ENCODE data around the gene GTPBP4. TPM values are rescaled to one million over a fixed set of nuclear protein-coding genes. Genes with fewer than 3 reads are reported as not detected.

GTPBP4 gene
- total RNA-seq, 1 experiment from 2014 or later: 97.4 TPM

DNA sequence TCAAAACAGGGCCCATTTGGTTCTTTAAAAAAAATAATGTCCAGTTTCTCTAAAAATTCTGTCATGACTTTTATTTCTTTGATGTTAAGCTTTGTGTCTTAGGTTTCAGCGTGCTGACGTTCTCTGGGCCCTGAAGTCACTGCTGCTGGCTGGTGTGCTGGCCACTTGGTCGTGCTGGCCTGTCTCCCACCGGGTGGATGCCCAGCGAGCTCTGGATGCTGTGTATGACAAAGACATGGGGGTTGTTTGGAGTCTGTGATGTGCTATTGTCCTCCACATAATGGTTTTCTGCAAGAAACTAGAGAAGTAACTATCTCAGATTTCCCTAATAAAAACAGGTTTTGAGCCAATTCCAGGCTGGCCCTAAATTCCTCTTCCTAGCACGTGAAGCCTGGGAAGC is 47.0 kb downstream of the GTPBP4 start:
- H3K9me3 Mint-ChIP-seq: no peaks in the 10 kb centered on the region
- no peak; the same call in 1 of the 2 replicates for ATAC-seq
- peaks cover 3% of the 10 kb centered on the region for H3K36me3 Mint-ChIP-seq
- ChIA-PET CTCF (interaction anchor here (1.7 kb wide), 1 partner anchor 14 kb away, joined by 7 read pairs; the partner anchor contains the start of gene IDI1), POLR2A (interaction anchor here (2.9 kb wide), 1 partner anchor 14 kb away, joined by 10 read pairs; the partner anchor contains the start of gene IDI1)
- DNase-seq (ENCODE audit: low spot score): no peak
- no peak overlapping the region for H3K27ac Mint-ChIP-seq
- no peaks in the 10 kb centered on the region for H3K27me3 Mint-ChIP-seq (ENCODE audit: low read depth)
- 0 out of 2 replicates have a peak, but pooled peaks cover 5% of the 10 kb centered on the region for H3K4me1 Mint-ChIP-seq
- TF ChIP-seq, protein P1, sequence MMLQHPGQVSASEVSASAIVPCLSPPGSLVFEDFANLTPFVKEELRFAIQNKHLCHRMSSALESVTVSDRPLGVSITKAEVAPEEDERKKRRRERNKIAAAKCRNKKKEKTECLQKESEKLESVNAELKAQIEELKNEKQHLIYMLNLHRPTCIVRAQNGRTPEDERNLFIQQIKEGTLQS (CRISPR knock-in tag; conservative IDR thresholded peaks at IDR 0.05): no peak
- TF ChIP-seq ZNF263 (CRISPR knock-in tag; IDR thresholded peaks at IDR 0.05; ENCODE audit: low read depth) (no peak), TCF7 (CRISPR knock-in tag; IDR thresholded peaks at IDR 0.05; ENCODE audit: low read depth) (no peak), HMGXB4 (CRISPR knock-in tag; IDR thresholded peaks at IDR 0.05) (no peak), ESRRA (CRISPR knock-in tag; IDR thresholded peaks at IDR 0.05; ENCODE audit: borderline replicate concordance) (no peak), FOXP4 (CRISPR knock-in tag; IDR thresholded peaks at IDR 0.05) (no peak), ATF1 (CRISPR knock-in tag; IDR thresholded peaks at IDR 0.05) (no peak), EMX1 (CRISPR knock-in tag; IDR thresholded peaks at IDR 0.05) (no peak), ZNF121 (CRISPR knock-in tag; IDR thresholded peaks at IDR 0.05) (no peak), ARID4B (CRISPR knock-in tag; IDR thresholded peaks at IDR 0.05; ENCODE audit: borderline replicate concordance) (no peak), RELA (CRISPR knock-in tag; IDR thresholded peaks at IDR 0.05; ENCODE audit: borderline replicate concordance) (no peak), JAZF1 (CRISPR knock-in tag; IDR thresholded peaks at IDR 0.05) (no peak), HMGA2 (CRISPR knock-in tag; IDR thresholded peaks at IDR 0.05) (no peak), AFF4 (CRISPR knock-in tag; IDR thresholded peaks at IDR 0.05; ENCODE audit: borderline replicate concordance) (no peak), GABPB1 (CRISPR knock-in tag; IDR thresholded peaks at IDR 0.05) (no peak)
- H3K4me3 Mint-ChIP-seq: no peak overlapping the region

All from WTC11 (cell line).